SK-N-MC (cell line): ENCODE data around the gene CACNA1A.

ENCODE experiments used
- DNase-seq: peaks from one replicate; pipeline ENCODE4 v3.0.0-alpha.2; 2011; ENCODE audit warnings: low read depth, low spot score
- H3K27ac ChIP-seq: fragments of 200-600 bp; sonication (generic); 2 replicates; pipeline ENCODE4 v1.5.1; 2016; ENCODE audit warnings: mixed run types
- H3K36me3 ChIP-seq: fragments of 200-600 bp; sonication (generic); 2 replicates; pipeline ENCODE4 v1.6.1; 2017; ENCODE audit warnings: antibody characterized with exemption, low read length, mixed read lengths; ENCODE audit not compliant: insufficient read depth
- H3K4me3 ChIP-seq: fragments of 200-600 bp; sonication (generic); 2 replicates; pipeline ENCODE4 v1.5.1; 2016
- H3K9ac ChIP-seq: fragments of 200-600 bp; sonication (generic); 2 replicates; pipeline ENCODE4 v1.8.0; 2017; ENCODE audit warnings: mixed run types, mixed read lengths; ENCODE audit not compliant: insufficient read length
- H3K9me3 ChIP-seq: fragments of 200-600 bp; sonication (generic); 2 replicates; pipeline ENCODE4 v1.6.1; 2017; ENCODE audit warnings: low read depth, mild to moderate bottlenecking, antibody characterized with exemption, low read length, moderate library complexity, mixed read lengths
- EZH2 ChIP-seq: fragments of 200-600 bp; sonication (generic); IDR thresholded peaks from one replicate; pipeline ENCODE4 v1.6.1; 2017; ENCODE audit warnings: antibody characterized with exemption
- FOXP2 ChIP-seq: optimal IDR thresholded peaks from 2 replicates; pipeline ENCODE3; 2011; ENCODE audit warnings: mild to moderate bottlenecking, moderate library complexity; ENCODE audit not compliant: insufficient read depth; ENCODE audit errors: extremely low read length, control extremely low read depth
- POLR2AphosphoS5 ChIP-seq: IDR thresholded peaks from 2 replicates; pipeline ENCODE4 v1.6.1; 2012; ENCODE audit warnings: mild to moderate bottlenecking, low read depth, low read length, borderline replicate concordance

Gene CACNA1A

DNA sequence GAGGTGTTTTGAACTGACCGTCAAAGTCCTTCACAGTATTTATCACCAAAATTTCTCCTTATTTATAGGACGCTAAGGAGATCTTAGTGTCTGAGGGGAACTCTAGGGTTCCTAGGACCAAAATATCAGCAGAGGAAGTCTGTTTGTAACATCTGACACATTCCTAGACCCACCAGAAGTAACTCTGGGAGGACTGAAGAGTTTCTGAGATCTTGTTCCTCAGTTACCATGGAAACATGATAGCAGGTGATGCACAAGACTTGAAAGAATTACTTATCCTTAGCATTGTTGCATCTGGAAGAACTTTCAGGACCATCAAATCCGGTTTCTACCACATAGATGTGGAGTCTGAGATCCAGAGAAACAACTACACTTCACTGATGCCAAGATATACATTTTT lies 191.5 kb downstream of the CACNA1A start:
- no peaks in the 10 kb centered on the region for H3K9me3 ChIP-seq
- H3K27ac ChIP-seq = no peak overlapping the region
- no peak overlapping the region for H3K9ac ChIP-seq
- H3K36me3 ChIP-seq = no peaks in the 10 kb centered on the region
- no peak overlapping the region for H3K4me3 ChIP-seq
- DNase-seq = no peak
- TF ChIP-seq EZH2 (no peak), POLR2AphosphoS5 (no peak), FOXP2 (no peak)

DNA sequence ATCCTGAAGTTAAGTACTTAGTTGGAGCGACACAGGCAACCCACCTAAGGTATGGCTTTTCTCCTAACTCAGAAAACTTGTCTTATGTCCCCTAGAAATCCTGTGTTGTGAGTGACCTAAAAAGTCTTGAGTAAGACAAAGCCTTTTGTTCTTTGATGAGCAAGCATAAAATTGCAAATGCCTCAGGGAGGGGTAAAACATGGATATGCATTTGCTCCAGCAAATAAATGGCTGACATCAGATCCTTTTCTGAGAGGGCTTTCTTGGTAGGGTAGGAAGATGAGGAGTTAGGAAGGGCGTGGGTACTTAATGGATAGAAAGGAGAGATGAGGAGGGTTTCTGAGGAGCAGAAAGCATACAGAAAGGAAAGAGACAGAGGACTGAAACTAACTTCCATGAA lies 192.4 kb downstream of the CACNA1A start:
- TF ChIP-seq POLR2AphosphoS5 (no peak), FOXP2 (no peak), EZH2 (no peak)
- H3K4me3 ChIP-seq = no peak overlapping the region
- no peak for DNase-seq
- no peaks in the 10 kb centered on the region for H3K9me3 ChIP-seq
- no peak overlapping the region for H3K9ac ChIP-seq
- H3K27ac ChIP-seq = no peak overlapping the region
- no peaks in the 10 kb centered on the region for H3K36me3 ChIP-seq

DNA sequence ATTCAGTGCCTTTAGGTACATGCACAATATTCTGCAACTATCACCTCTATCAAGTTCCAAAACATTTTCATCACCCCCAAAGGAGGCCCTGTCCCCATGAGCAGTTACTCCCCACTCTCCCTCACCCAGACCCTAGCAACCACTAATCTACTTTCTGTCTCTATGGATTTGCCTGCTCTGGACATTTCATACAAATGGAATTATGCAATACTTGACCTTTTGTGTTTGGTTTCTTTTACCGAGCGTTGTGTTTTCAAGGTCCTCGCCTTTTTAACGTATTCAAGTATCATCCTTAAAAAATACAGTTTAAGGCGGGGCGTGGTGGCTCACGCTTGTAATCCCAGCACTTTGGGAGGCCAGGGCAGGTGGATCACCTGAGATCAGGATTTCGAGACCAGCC lies 196.4 kb downstream of the CACNA1A start:
- no peak overlapping the region for H3K27ac ChIP-seq
- no peaks in the 10 kb centered on the region for H3K9me3 ChIP-seq
- no peak overlapping the region for H3K9ac ChIP-seq
- TF ChIP-seq POLR2AphosphoS5 = no peak
- TF ChIP-seq EZH2 = no peak
- TF ChIP-seq FOXP2 = no peak
- H3K4me3 ChIP-seq = no peak overlapping the region
- H3K36me3 ChIP-seq = no peaks in the 10 kb centered on the region
- DNase-seq = no peak

DNA sequence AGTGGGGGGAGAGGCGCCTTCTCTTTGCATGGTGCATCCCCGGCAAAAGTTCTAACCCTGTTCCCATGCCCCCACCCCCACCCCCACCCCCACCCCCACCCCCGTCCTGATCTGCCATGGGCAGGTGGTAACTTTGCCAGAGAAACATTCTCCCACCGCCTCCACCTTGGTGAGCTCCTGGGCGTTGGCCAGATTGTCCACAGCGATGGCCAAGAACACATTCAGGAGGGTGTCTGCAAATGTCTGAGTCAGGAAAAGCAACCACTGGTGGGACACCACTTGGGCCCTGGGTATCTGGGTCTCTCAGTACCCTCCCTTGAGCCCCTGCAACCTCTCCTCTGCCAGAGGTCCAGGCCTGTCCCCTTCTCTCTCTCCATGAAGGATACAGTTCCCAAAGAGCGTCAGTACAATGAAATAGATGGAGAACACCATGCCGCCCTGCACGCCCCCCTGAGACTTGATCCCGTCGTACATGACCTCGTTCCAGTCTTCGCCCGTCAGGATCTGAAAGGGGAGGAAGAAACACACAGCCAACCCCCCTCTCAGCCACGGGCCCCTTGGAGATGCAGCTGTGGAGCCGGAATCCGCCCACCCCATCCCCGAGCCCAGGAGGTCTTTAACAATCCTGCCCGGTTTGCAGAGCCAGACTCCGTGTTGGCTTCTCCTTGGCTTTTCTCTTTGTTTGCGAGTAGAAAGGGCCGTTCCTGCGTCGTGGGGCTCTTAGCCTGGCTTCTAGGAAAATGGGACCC lies 202.7 kb downstream of the CACNA1A start:
- Histone ChIP-seq H3K27ac (no peak overlapping the region), H3K36me3 (no peaks in the 10 kb centered on the region), H3K9me3 (no peaks in the 10 kb centered on the region), H3K4me3 (no peak overlapping the region), H3K9ac (no peak overlapping the region)
- TF ChIP-seq EZH2 (no peak), FOXP2 (no peak), POLR2AphosphoS5 (no peak)
- DNase-seq = no peak

DNA sequence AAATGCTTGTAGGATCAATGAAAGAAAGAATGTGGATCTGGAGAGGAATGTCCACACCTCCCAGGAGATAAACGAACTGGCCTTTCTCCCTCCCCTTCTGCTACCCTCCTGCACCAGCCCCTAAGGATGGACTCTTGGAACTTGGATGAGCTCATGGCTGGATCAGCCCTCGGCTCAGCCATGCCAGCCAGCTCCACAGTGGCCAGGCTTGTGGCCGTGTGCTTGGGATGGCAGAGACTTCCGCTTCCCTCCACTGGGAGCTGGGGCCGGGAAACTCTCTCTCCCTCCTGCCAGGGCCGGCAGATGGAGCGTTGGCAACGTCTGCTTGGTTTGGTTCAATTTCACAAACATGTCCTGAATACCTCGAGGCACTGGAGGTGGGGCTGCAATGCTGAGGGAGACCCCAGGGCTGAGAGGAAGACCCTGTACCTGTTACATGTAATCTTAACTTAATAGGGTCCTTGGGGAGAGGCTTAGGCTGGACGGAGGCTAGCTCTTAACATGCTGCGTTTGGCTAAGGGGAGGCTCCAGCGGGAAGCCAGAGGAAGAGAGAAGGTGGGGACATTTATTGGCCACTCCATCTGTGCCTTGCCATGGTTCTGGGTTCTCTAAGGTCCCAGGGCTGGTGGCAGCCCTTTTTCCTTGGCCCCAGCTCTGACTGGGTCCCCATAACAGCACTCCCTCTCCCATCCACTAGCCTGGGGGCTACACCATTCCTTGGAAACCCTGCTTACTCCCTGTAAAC lies 203.6 kb downstream of the CACNA1A start:
- no peak for DNase-seq
- H3K9me3 ChIP-seq = no peaks in the 10 kb centered on the region
- no peak overlapping the region for H3K4me3 ChIP-seq
- no peak overlapping the region for H3K9ac ChIP-seq
- no peaks in the 10 kb centered on the region for H3K36me3 ChIP-seq
- no peak for TF ChIP-seq POLR2AphosphoS5
- TF ChIP-seq FOXP2 = no peak
- no peak for TF ChIP-seq EZH2
- H3K27ac ChIP-seq = no peak overlapping the region

DNA sequence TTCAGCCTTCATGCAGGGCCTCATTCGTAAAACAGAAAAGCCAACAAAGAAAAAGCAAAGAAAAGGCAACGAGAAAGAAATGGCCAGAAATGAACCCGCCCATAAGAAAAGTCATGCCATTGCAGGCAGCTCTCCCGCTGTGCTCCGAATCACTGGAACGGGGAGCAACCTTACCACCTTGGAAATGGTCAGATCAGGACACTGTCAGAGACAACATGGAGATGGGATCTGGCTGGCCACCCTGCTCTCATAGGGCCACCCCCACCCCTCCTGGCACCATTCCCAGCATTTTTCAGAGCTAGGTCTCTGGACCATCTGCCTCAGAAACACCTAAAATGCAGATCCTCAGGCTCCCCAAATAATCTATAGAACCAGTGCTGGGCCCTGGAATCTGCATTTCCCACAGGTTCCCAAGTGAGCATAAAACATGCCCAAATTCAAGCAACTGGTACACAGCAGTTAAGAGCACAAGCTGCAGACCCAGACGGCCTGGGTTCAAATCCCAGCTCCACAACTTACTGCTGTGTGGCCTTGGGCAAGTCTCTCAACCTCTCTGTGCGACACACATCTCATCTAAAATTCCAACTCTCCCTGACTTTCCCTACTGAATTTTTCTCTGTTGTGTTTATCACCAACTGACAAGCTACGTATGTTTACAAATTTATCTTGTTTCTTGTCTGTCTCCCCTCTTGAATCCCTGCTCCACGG lies 204.5 kb downstream of the CACNA1A start:
- H3K4me3 ChIP-seq = no peak overlapping the region
- no peaks in the 10 kb centered on the region for H3K36me3 ChIP-seq
- peak overlapping the region; percentile 10 for H3K9ac ChIP-seq
- no peak for DNase-seq
- TF ChIP-seq EZH2 = no peak
- TF ChIP-seq POLR2AphosphoS5 = no peak
- TF ChIP-seq FOXP2 = no peak
- no peaks in the 10 kb centered on the region for H3K9me3 ChIP-seq
- H3K27ac ChIP-seq = peak overlapping the region; percentile 64; the same call in 1 of the 2 replicates

DNA sequence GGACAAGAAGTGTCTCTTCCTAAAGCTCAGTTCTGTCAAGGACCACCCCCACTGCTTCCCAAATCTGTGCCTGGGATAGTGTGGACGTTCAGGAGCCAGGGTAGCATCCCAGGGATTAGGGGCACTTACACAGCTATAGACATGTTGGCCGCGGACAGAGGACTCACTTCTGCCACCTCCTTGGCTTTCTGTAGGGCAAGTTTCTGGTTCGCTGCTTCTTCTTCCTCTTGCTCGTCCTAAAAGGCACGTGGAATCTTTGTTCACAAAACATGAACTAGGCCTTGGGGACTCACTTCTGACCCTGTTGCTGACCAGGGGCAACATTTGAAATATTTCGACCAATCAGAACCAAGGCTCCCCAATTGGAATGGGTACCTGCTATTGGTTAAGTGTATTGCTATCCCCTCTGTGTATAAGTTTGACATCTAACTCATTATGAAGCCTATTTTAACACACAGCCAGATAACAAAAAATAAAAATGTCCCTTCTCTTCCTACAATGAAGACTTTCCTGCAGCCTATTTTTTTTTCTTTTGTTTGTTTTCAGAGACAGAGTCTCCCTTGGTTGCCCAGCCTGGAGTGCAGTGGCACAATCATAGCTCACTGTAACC lies 205.8 kb downstream of the CACNA1A start:
- no peak for DNase-seq
- TF ChIP-seq POLR2AphosphoS5 (no peak), EZH2 (no peak), FOXP2 (no peak)
- Histone ChIP-seq H3K4me3 (no peak overlapping the region), H3K36me3 (no peaks in the 10 kb centered on the region), H3K27ac (no peak overlapping the region), H3K9me3 (no peaks in the 10 kb centered on the region), H3K9ac (no peak overlapping the region)

DNA sequence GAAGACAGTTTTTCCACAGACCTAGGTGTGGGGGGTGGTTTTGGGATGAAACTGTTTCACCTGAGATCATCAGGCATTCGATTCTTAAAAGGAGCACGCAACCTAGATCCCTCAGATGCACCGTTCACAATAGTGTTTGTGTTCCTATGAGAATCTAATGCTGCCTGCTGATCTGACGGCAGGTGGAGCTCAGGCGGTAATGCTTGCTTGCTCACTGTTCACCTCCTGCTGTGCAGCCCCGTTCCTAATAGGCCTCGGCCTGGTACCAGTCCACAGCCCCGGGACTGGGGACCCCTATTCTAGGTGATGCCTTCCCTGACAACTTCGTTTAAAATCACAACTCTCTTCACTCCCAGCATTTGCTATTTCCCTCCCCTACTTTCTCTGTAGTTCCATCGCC lies 206.4 kb downstream of the CACNA1A start:
- no peak for DNase-seq
- H3K36me3 ChIP-seq = no peaks in the 10 kb centered on the region
- H3K27ac ChIP-seq = no peak overlapping the region
- no peaks in the 10 kb centered on the region for H3K9me3 ChIP-seq
- TF ChIP-seq FOXP2 = no peak
- no peak overlapping the region for H3K4me3 ChIP-seq
- no peak overlapping the region for H3K9ac ChIP-seq
